Stimulated activated CD4-positive, alpha-beta T cell treated with anti-CD3 and anti-CD28 coated beads, Interleukin-2, amount 100 ng/mL, for 48 hours (primary cell): ENCODE measurements around the gene SLIT3.

ENCODE experiments used
- DNase-seq, 2 donors: peaks; one replicate each; pipeline ENCODE4 v3.0.0-alpha.2; 2020

The SLIT3 gene

GRCh38 chr5:168946363-168946762 lies 354.6 kb downstream of the SLIT3 start:
- no peak for DNase-seq

GRCh38 chr5:168944004-168944403 lies 356.9 kb downstream of the SLIT3 start:
- DNase-seq, result no peak

- no peak for DNase-seq
Observed at GRCh38 chr5:168943091-168943884, 357.7 kb downstream of the SLIT3 start.

GRCh38 chr5:168941901-168942300 lies 359.0 kb downstream of the SLIT3 start:
- DNase-seq, result no peak

- DNase-seq, result no peak
Observed at GRCh38 chr5:168940712-168941111, 360.2 kb downstream of the SLIT3 start.

- no peak for DNase-seq
Observed at GRCh38 chr5:168939887-168940544, 360.9 kb downstream of the SLIT3 start.

GRCh38 chr5:168939156-168939800 lies 361.7 kb downstream of the SLIT3 start:
- no peak for DNase-seq

GRCh38 chr5:168936511-168936910 lies 364.4 kb downstream of the SLIT3 start:
- DNase-seq, result no peak

GRCh38 chr5:168935183-168935582 lies 365.8 kb downstream of the SLIT3 start:
- no peak for DNase-seq

GRCh38 chr5:168934169-168934568 lies 366.8 kb downstream of the SLIT3 start:
- no peak for DNase-seq

GRCh38 chr5:168932400-168933189 lies 368.3 kb downstream of the SLIT3 start:
- no peak for DNase-seq

- DNase-seq, result no peak
Observed at GRCh38 chr5:168931638-168932345, 369.1 kb downstream of the SLIT3 start.

GRCh38 chr5:168929656-168930055 lies 371.3 kb downstream of the SLIT3 start:
- no peak for DNase-seq

- no peak for DNase-seq
Observed at GRCh38 chr5:168925160-168925559, 375.8 kb downstream of the SLIT3 start.

- DNase-seq, result no peak
Observed at GRCh38 chr5:168921147-168921866, 379.6 kb downstream of the SLIT3 start.

GRCh38 chr5:168920019-168920810 lies 380.7 kb downstream of the SLIT3 start:
- no peak for DNase-seq

GRCh38 chr5:168917947-168918600 lies 382.9 kb downstream of the SLIT3 start:
- DNase-seq, result no peak

- no peak for DNase-seq
Observed at GRCh38 chr5:168916852-168917251, 384.1 kb downstream of the SLIT3 start.

- no peak for DNase-seq
Observed at GRCh38 chr5:168916266-168916665, 384.7 kb downstream of the SLIT3 start.

GRCh38 chr5:168914491-168914890 lies 386.4 kb downstream of the SLIT3 start:
- no peak for DNase-seq
